Activated CD4-positive, alpha-beta T cell treated with anti-CD3 and anti-CD28 coated beads, Interleukin-2, Interleukin-4, amounts not matched to agents 100 ng/mL and 50 ng/mL, durations not matched to agents 16 hours and 8 hours (primary cell): Measurements from ENCODE around the gene ADD2.
"Not testable (repeated sequence)": the region's sequence is repeated elsewhere in the genome, so short reads cannot be mapped to it uniquely, and the experiment has no call there.

Experiments used
- DNase-seq: peaks from one replicate; pipeline ENCODE4 v3.0.0-alpha.2; 2020; ENCODE audit warnings: low spot score

ADD2 gene

DNA sequence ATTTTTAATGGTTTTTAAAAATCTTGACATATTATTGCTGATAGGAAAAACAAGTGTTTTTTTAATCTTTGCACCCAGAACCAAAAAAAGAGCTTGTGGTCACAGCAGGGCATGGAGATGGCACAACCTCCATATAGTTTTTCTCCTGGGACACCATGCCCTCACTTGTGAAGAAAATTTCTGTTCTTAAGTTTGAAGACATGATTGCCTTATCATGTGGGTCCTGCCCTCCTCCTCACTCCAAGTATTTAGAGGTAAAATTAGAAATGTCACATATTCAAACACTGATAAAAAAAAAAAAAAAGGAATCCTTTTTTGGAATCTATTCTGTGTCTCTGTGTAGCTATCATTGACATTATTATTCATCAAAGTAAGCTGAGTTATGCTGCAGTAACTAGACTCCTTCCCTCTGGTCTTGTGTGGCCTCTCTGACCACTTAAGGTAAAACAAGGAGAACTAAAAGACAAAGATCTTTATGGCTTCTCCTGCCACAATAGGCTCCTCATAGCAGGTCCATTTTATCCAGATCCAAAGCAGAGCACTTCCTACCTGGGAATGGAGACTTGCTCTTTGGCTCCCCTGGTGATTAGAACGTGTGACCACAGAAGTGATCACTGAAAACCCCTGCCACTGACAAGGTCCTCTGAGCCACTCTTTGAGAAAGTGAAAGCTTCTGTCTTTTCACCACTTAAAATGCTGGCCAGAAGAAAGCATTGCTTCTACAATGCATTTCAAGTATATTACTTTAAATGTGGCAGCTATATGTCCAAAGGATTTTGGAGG is 19.8 kb downstream of the ADD2 start:
- DNase-seq: no peak

- no peak for DNase-seq
Measured at GRCh38 chr2:70747284-70747683, 20.7 kb downstream of the ADD2 start.

DNA sequence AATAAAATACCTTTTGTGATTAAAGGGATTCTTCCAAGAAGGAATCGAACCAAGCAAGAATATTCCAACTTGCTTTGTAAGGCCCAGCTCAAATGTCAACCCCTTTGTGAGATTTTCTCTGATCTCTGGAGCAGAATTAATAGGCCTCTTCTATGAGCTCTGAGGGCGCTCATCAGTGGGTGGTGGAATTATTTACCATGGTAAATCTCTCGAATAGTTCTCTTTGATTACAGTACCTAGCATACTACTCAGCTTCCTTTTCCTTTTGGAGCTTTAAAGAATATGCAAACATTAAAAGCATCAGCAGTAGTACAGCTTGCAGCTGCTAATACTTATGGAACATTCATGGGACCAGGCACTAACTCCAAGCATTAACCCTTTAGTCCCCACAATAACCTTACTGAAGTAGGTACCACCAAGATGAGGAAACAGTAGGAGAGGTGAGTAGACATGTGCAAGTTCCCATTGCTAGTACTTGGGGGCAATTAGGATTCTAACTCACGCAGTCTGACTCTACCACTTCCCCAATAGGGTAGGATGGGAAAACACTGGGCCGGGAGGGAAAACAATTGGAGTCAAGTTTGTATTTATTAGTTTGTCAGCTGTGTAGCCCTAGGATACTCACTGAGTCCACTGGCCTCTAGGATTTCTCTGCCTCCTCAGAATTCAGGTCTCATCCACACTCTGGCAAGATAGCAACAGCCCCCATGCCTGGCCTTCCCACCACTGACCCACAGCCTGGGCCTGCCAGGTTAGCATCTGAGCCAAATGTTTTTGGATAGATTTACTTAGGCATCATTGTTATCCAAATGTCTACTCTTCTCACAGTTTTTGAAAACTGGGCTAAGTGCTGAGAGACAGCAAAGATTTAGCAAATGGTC is 21.7 kb downstream of the ADD2 start:
- DNase-seq: no peak

GRCh38 chr2:70745276-70745825 is 22.6 kb downstream of the ADD2 start:
- no peak for DNase-seq

DNA sequence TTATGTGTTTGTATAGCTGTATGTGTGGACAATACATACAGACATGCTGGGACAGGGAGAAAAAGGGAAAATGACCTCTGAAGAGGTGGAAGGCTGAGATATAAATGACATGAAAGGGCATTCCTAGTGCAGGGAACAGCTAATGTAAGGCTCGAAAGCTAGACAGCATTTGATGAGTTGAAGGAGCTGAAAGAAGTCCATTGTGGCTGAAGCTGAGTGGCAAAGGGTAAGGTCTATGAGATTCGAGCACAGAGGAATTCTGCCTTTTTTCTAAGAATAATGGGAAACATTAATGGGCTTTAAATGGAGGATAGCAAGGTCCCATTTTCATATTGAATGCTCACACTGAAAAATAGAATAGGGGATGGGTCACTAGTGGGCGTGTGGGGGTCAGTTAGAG is 23.6 kb downstream of the ADD2 start:
- no peak for DNase-seq

DNA sequence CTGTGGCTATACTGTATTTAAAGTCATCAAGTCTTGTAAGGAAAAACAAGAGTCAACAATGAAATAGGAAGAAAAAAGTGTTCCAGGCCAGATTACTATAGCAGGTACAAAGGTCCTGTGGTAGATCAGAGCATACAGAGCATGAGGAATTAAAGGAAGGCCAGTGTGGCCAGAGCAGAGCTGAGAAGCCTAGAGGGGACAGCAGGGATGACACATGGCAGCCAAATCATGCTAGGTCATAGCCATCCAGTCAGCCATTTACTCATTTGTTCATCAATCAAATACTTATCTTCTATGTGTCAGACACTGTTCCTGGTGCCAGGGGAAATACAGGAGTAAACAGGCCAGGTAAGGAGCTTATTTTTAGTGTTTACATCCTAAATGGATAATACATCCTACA is 24.3 kb downstream of the ADD2 start:
- DNase-seq: no peak

- no peak for DNase-seq
Measured at GRCh38 chr2:70743068-70743467, 24.9 kb downstream of the ADD2 start.

GRCh38 chr2:70739492-70739891 is 28.5 kb downstream of the ADD2 start:
- DNase-seq: not testable (repeated sequence)

- no peak for DNase-seq
Measured at GRCh38 chr2:70738159-70738558, 29.8 kb downstream of the ADD2 start.

GRCh38 chr2:70735071-70735470 is 32.9 kb downstream of the ADD2 start:
- DNase-seq: no peak

DNA sequence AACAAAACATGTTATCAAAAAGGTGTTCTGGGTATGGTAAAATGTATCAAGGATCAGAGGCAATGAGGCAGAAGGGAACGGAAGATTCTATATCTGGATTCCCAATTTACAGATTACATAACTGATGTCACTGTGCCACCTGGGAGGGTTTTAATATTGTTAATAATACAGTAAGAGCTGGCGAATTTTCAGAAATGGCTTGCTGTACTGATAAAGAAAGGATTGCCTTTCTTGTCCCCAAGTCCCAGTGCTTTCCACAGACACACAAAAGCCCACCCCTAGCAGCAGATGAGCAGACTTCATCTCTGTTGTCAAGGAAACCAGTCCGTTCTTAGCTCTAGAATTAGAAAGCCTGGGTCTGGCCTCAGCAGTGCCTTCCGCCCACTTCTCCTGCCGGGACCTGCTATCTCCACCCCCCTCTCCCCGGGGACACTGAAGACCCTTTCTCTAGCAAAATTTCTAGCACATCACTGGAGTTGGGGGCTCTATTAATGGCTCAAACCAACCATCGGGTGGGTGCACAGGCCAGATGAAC is 34.3 kb downstream of the ADD2 start:
- DNase-seq: no peak

DNA sequence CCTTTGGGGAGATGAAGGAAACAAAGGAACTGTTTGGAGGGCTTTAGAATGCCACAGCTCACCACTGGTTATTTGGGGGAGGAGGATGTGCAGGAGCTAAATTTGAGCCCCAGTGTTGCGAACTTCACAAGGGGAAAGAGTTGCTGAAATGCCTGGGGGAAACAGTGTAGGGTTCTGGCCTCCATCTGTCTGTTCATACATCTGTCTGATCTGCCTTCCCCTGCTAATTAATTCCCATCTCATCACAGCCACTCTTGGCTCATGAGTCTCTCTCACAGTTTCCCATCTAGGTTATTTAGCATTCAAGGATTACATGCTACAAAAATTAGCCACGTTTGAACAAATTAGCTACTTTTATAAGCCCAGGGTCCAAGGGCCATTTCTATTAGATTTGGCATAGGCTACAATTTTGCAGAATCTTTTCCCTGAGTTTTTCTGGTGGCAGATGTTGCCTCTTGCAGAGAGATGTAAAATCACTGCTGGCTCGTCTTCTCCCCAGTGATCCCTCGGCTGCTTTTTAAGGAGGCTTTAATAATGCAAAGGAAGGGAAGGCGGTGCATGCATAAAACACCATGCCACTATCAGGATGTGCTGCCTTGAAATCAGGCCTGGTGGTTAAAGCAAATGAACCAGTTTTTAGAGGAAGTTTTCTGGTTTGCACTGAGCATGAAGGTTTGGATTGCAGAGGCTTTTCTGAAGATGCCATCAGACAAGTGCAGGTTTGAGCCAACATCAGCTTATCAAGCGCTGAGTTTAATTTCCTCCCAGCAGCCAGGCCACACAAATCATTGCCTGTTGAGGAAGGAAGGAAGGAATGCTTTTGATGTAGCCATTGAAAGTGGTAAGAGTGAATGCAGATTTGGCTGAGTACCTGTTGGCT is 35.0 kb downstream of the ADD2 start:
- DNase-seq: no peak

GRCh38 chr2:70730730-70731129 is 37.3 kb downstream of the ADD2 start:
- DNase-seq: no peak

GRCh38 chr2:70729647-70730046 is 38.4 kb downstream of the ADD2 start:
- no peak for DNase-seq

GRCh38 chr2:70728128-70728527 is 39.9 kb downstream of the ADD2 start:
- DNase-seq: no peak

DNA sequence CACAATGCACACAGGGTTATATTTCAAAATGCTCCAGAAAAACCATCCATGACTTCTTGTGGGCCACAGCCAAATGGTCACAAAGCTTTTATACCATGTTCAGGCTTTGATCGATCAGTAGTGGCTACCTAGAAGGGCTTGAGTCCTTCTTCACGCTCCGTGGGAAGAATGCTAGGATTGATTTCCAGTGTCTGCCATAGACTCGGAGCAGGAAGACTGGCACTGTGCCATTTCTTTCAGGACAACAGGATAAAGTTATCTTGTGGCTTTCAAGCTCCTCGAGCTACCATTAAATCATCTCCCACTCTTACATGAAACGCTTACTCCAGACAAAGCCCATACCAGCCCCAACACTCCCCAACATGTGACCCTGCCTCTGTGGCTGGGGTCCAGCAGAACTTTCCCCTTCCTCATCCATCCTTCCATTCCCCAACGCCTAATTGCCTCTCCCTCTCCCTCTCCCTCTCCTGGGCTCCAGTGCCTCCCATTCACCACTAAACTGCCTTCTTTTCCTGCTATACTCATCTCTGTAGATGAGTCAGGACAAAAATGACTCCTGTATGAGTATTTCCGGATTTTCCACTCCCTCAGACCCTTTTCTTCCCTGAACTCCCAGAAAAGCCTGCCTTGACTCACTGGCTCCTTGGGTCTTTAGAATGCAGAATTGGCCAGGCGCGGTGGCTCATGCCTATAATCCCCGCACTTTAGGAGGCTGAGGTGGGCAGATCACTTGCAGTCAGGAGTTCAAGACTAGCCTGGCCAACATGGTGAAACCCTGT is 40.9 kb downstream of the ADD2 start:
- no peak for DNase-seq

DNA sequence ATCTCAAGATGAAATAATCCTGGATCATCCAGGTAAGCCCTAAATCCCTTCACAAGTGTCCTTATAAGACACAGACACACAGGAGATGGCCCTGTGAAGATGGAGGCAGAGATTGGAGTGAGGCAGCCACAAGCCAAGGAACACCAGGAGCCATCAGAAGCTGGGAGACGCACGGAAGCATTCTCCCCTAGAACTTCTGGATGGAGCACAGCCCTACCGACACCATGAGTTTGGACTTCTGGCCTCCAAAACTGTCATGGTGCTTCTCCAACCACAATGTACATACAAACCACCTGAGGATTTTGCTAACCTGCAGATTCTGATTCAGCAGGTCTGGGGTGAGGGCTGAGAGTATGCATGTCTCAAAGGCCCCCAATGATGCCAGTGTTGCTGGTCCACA is 42.5 kb downstream of the ADD2 start:
- no peak for DNase-seq

DNA sequence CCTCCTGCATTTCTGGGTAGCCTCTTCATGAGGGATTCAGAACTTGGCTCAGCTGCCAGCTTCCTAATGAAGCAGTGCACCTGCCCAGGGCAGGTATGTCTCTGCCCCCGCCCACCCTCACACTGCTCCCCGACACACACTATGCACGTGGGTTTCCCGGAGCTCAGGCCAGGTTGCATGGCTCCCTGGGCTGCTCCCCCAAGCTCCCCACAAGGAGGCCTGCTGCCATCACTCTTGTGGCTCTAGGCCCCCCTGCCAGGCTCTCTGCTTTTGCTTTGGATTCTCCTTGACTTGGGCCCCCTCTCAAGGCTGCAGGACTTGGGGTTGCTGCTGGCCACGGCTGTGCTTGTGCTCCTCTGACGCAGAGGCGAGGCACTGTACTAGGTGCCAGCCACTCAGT is 43.6 kb downstream of the ADD2 start:
- no peak for DNase-seq

GRCh38 chr2:70723286-70723885 is 44.6 kb downstream of the ADD2 start:
- no peak for DNase-seq

- DNase-seq: no peak
Measured at GRCh38 chr2:70720124-70720523, 47.9 kb downstream of the ADD2 start.

DNA sequence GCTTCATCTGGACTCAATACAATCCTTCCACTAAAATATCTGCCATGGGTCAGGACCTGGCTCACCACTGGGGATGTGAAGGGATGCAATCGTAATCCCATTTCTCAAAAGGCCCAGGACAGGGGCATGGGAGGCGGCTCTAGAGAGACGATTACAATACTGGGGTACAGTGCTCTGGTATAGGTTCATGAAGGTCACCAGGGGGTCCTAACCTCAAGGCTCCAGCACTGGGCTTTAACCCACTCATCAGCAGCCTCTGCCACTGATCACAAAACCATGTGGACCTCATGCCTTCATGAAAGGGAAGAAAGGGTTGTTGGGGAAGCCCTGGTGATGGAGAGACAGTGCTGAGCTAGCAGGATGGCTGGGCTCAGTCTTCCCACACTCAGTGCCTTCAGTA is 48.8 kb downstream of the ADD2 start:
- DNase-seq: no peak
